CD14-positive monocyte (primary cell): Measurements from ENCODE around the gene TUBA1B. TPM values are rescaled to one million over a fixed set of nuclear protein-coding genes. Genes with fewer than 3 reads are reported as not detected.
A peak's percentile ranks its signal among the peaks of the same experiment; 100 is the strongest.

ENCODE experiments used
- DNase-seq, 3 donors: peaks; one replicate each; pipeline ENCODE4 v3.0.0-alpha.2; 2011 to 2022
- H2AFZ ChIP-seq: 2 replicates; pipeline ENCODE4 v1.6.0; 2012; ENCODE audit warnings: mild to moderate bottlenecking, low read depth, low read length, inconsistent platforms; ENCODE audit not compliant: insufficient read depth, poor library complexity, severe bottlenecking
- H3K27ac ChIP-seq, 2 donors: 1 replicate in 1 of 2; 2 replicates in 1 of 2; pipeline ENCODE4 v1.5.1; 2012 to 2013; ENCODE audit warnings: low read length in 2 of 2, control low read depth in 1 of 2, inconsistent platforms in 1 of 2, low read depth in 1 of 2, mild to moderate bottlenecking in 1 of 2
- H3K27me3 ChIP-seq, 2 donors: one replicate each; pipeline versions ENCODE4 v1.6.0 to v1.6.1; 2011 to 2013; ENCODE audit warnings: low read length in 2 of 2; ENCODE audit not compliant: control insufficient read depth in 2 of 2, insufficient read depth in 2 of 2
- H3K36me3 ChIP-seq, 2 donors: replicated peaks in 1 of 2; 1 replicate in 1 of 2; 2 replicates in 1 of 2; pipeline versions ENCODE4 v1.5.1 to v1.6.1; 2012 to 2013; ENCODE audit warnings: low read length in 2 of 2, control low read depth in 1 of 2, inconsistent platforms in 1 of 2, mild to moderate bottlenecking in 1 of 2; ENCODE audit not compliant: insufficient read depth in 2 of 2, control insufficient read depth in 1 of 2
- H3K4me1 ChIP-seq, 2 donors: 1 replicate in 1 of 2; 2 replicates in 1 of 2; pipeline versions ENCODE4 v1.5.1 to v1.6.1; 2012 to 2013; ENCODE audit warnings: low read length in 2 of 2, control low read depth in 1 of 2, inconsistent platforms in 1 of 2, mild to moderate bottlenecking in 1 of 2, moderate library complexity in 1 of 2; ENCODE audit not compliant: insufficient read depth in 2 of 2, control insufficient read depth in 1 of 2
- H3K4me2 ChIP-seq: replicated peaks from 2 replicates; pipeline ENCODE3; 2012; ENCODE audit warnings: low read length, moderate library complexity, mild to moderate bottlenecking; ENCODE audit not compliant: poor library complexity, severe bottlenecking; ENCODE audit errors: extremely low read depth
- H3K4me3 ChIP-seq, 3 experiments: fragments of 200-600 bp in 1 of 3; sonication (generic) in 1 of 3; replicated peaks in 1 of 3; 1 replicate in 2 of 3; 2 replicates in 1 of 3; pipeline ENCODE4 v1.5.1; 2011 to 2013; ENCODE audit warnings: low read length in 3 of 3, mild to moderate bottlenecking in 3 of 3, control low read depth in 2 of 3, low read depth in 2 of 3, inconsistent platforms in 1 of 3, moderate library complexity in 1 of 3
- H3K79me2 ChIP-seq: 2 replicates; pipeline ENCODE4 v1.6.0; 2012; ENCODE audit warnings: mild to moderate bottlenecking, control low read depth, inconsistent platforms, low read length, moderate library complexity; ENCODE audit not compliant: insufficient read depth
- H3K9ac ChIP-seq: 2 replicates; pipeline ENCODE4 v1.6.0; 2017; ENCODE audit warnings: low read length, mild to moderate bottlenecking; ENCODE audit not compliant: insufficient read depth, poor library complexity, severe bottlenecking
- H3K9me3 ChIP-seq, 2 donors: replicated peaks in 1 of 2; 1 replicate in 1 of 2; 2 replicates in 1 of 2; pipeline versions ENCODE4 v1.5.1 to v1.6.1; 2012 to 2013; ENCODE audit warnings: low read length in 2 of 2, control low read depth in 1 of 2; ENCODE audit not compliant: control insufficient read depth in 1 of 2, insufficient read depth in 1 of 2
- H4K20me1 ChIP-seq: 2 replicates; pipeline ENCODE4 v1.6.0; 2012; ENCODE audit warnings: mild to moderate bottlenecking, low read length, control low read depth, moderate library complexity; ENCODE audit not compliant: insufficient read depth
- H3K27ac Mint-ChIP-seq, 7 donors: one replicate each; pipeline ENCODE4 v1.8.0; 2020; ENCODE audit warnings: mild to moderate bottlenecking in 7 of 7, mixed read lengths in 7 of 7, moderate library complexity in 6 of 7, inconsistent platforms in 2 of 7
- H3K27me3 Mint-ChIP-seq, 3 donors: one replicate each; pipeline ENCODE4 v1.8.0; 2021 to 2022; ENCODE audit warnings: low read depth in 3 of 3, mild to moderate bottlenecking in 3 of 3, mixed read lengths in 3 of 3, moderate library complexity in 3 of 3, inconsistent platforms in 1 of 3
- H3K36me3 Mint-ChIP-seq, 2 donors: one replicate each; pipeline ENCODE4 v1.8.0; 2020; ENCODE audit warnings: mixed read lengths in 2 of 2, inconsistent platforms in 1 of 2, mild to moderate bottlenecking in 1 of 2
- H3K4me1 Mint-ChIP-seq: one replicate; pipeline ENCODE4 v1.8.0; 2020; ENCODE audit warnings: mild to moderate bottlenecking, mixed read lengths
- H3K4me3 Mint-ChIP-seq, 2 donors: one replicate each; pipeline ENCODE4 v1.8.0; 2020; ENCODE audit warnings: mild to moderate bottlenecking in 2 of 2, mixed read lengths in 2 of 2, moderate library complexity in 1 of 2
- H3K9me3 Mint-ChIP-seq, 7 donors: one replicate each; pipeline ENCODE4 v1.8.0; 2020 to 2022; ENCODE audit warnings: mixed read lengths in 7 of 7, mild to moderate bottlenecking in 6 of 7, moderate library complexity in 6 of 7, inconsistent platforms in 2 of 7
- CTCF ChIP-seq: fragments of 200-600 bp; IDR thresholded peaks from one replicate; pipeline ENCODE4 v1.8.0; 2022; ENCODE audit warnings: antibody characterized with exemption, mild to moderate bottlenecking
- WGBS: methylation state at CpG from one replicate; pipeline ENCODE4 v1.1.5; 2013; ENCODE audit warnings: missing lambda C conversion rate; ENCODE audit not compliant: insufficient coverage; 5-methylcytosine and 5-hydroxymethylcytosine counted together
- intact Hi-C, 2 donors: fragments of 100-400 bp; cut with micrococcal nuclease; formaldehyde crosslinking; loops; one replicate each; pipeline versions ENCODE4 v1.15.0 to v1.15.1; 2023
- polyA plus RNA-seq, 3 donors: library from polyadenylated mRNA; depleted of rRNA in 1 of 3; unstranded in 2 of 3; stranded (reverse) in 1 of 3; fragments of 300-500 nt in 2 of 3; fragments of >200 nt in 1 of 3; fragmentation: Illumina TruSeq in 2 of 3; gene quantifications; 1 replicate in 2 of 3; 2 replicates in 1 of 3; pipeline ENCODE4 v1.2.3, GENCODE V29; 2012 to 2021

TUBA1B gene
- polyA plus RNA-seq, 3 donors = 481 to 538 (median 528) TPM

- Histone ChIP-seq H3K9ac (no peak overlapping the region), H3K27ac (no peak overlapping the region), H3K4me1 (peaks cover 27 to 43% of the 10 kb centered on the region in 2 donors), H3K36me3 (peaks cover 13 to 15% of the 10 kb centered on the region in 2 donors), H3K4me2 (no peak overlapping the region), H4K20me1 (peaks cover 20% of the 10 kb centered on the region), H3K4me3 (no peak overlapping the region), H3K27me3 (no peaks in the 10 kb centered on the region), H3K79me2 (peaks cover 42% of the 10 kb centered on the region), H2AFZ (no peak overlapping the region), H3K9me3 (no peaks in the 10 kb centered on the region)
- no peak for TF ChIP-seq CTCF
- intact Hi-C loops = loop anchor here (5.0 to 10.0 kb wide), 5 partner anchors 49 to 101 kb away; partner anchors contain the start of gene TUBA1A (in 1 of the 2)
- Mint-ChIP-seq H3K36me3 (peaks cover 18 to 30% of the 10 kb centered on the region in 2 donors), H3K27ac (peak overlapping the region in 2 of 7 donors; percentile 26 to 64), H3K4me3 (no peak overlapping the region), H3K9me3 (peaks cover 0 to 2% (median 0%) of the 10 kb centered on the region in 7 donors), H3K4me1 (peaks cover 34% of the 10 kb centered on the region), H3K27me3 (no peaks in the 10 kb centered on the region)
- WGBS = no CpG with 5 or more reads among the region's 10 CpGs
- no peak for DNase-seq
Observed at GRCh38 chr12:49133590-49133989, 2.4 kb upstream of the TUBA1B start.

GRCh38 chr12:49133014-49133413 is 1.8 kb upstream of the TUBA1B start:
- no peak overlapping the region for H3K9ac ChIP-seq
- intact Hi-C loops = loop anchor here (5.0 to 10.0 kb wide), 5 partner anchors 49 to 102 kb away; partner anchors contain the start of gene TUBA1A (in 1 of the 2)

More at GRCh38 chr12:49133014-49133413, 1.8 kb upstream of the TUBA1B start:
- Histone ChIP-seq H3K4me1 (peaks cover 27 to 43% of the 10 kb centered on the region in 2 donors), H3K27me3 (no peaks in the 10 kb centered on the region), H3K79me2 (peaks cover 42% of the 10 kb centered on the region), H3K4me2 (no peak overlapping the region), H3K36me3 (peaks cover 15 to 16% of the 10 kb centered on the region in 2 donors), H3K9me3 (no peaks in the 10 kb centered on the region), H3K27ac (no peak overlapping the region), H3K4me3 (no peak overlapping the region), H2AFZ (no peak overlapping the region), H4K20me1 (peaks cover 23% of the 10 kb centered on the region)
- Mint-ChIP-seq H3K4me3 (no peak overlapping the region), H3K4me1 (peaks cover 34% of the 10 kb centered on the region), H3K36me3 (peaks cover 22 to 33% of the 10 kb centered on the region in 2 donors), H3K27ac (no peak overlapping the region), H3K27me3 (no peaks in the 10 kb centered on the region), H3K9me3 (peaks cover 0 to 2% (median 0%) of the 10 kb centered on the region in 7 donors)
- TF ChIP-seq CTCF = no peak
- no peak for DNase-seq
- WGBS = no CpG with 5 or more reads among the region's 5 CpGs
